ENCODE measurements around the gene FGD2. TPM values are rescaled to one million over a fixed set of nuclear protein-coding genes. Genes with fewer than 3 reads are reported as not detected.
"Not testable (repeated sequence)": the region's sequence is repeated elsewhere in the genome, so short reads cannot be mapped to it uniquely, and the experiment has no call there.

FGD2 gene
- polyA plus RNA-seq, 3 donors, result 2.1 to 2.8 (median 2.6) TPM

GRCh38 chr6:37058984-37059343, 53.5 kb downstream of the FGD2 start:
- DNase-seq, result not testable (repeated sequence)

DNA sequence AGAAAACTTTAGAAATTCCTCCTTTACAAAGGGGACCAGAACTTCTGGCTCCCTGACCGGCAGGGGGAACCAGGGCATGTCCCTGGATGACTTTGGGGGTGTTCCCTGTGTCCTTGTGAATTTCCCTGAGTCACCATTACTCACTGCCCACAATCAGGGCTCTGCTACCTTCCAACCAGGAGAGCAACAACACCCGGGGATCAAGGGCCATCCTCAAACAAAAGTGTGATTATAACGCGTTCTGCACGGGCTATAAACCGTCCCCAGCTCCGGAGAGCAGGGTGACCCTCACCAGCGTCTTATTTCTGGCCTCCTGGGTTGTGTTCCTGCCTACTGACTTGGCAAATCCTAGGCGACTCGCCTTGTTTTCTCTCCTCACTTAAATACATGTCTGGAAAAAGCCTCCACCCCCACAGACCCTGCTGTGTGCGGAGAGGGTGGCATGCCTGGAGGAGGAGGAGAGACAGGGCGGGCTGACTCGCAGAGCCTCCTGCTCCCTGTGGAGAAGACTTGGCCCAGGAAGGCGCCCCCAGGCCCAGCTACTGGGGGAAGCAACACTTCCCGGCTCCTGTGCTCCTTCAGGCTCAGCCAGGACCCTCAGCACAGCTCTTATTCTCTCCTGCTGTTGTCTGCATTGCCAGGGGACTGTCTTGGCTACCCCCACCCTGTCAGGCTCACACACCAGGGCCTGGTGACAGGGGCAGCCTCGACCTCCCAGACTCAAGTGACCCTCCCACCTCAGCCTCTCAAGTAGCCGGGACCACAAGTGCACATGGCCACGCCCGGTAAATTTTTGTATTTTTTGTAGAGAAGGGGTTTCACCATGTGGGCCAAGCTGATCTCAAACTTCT, 54.1 kb downstream of the FGD2 start:
- DNase-seq, result peak; percentile 75

GRCh38 chr6:37060195-37060559, 54.7 kb downstream of the FGD2 start:
- DNase-seq, result no peak

DNA sequence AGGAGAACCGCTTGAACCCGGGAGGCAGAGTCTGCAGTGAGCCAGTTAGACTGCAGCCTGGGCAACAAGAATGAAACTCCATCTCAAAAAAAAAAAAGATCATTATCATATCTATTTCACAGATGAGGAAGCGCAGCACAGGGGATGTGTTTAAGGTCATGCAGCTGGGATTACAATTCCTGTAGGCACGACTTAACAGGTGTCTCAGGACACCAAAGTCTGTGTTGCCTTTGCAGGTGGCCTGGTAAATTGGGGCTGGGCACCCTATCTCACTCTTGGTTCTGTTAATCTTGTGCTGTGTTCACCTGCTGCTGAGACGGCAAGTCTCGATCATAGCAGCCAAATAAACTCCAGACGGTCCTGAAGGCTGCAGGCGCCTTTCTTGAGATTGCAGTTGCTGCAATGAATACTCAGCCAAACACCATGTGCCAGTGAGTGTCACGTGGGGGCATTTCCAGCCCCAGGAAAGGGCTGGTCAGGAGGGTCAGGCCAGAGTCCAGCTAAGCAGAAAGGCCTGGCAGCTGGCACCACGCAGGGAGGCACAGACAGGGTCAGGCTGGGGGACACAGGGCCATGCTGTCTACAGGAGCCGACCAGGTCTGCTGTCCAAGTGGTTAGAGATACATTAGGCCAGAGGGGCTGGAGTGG, 55.8 kb downstream of the FGD2 start:
- DNase-seq, result no peak

- DNase-seq, result no peak
These were observed 57.0 kb downstream of the FGD2 start for GRCh38 chr6:37062424-37062823.

DNA sequence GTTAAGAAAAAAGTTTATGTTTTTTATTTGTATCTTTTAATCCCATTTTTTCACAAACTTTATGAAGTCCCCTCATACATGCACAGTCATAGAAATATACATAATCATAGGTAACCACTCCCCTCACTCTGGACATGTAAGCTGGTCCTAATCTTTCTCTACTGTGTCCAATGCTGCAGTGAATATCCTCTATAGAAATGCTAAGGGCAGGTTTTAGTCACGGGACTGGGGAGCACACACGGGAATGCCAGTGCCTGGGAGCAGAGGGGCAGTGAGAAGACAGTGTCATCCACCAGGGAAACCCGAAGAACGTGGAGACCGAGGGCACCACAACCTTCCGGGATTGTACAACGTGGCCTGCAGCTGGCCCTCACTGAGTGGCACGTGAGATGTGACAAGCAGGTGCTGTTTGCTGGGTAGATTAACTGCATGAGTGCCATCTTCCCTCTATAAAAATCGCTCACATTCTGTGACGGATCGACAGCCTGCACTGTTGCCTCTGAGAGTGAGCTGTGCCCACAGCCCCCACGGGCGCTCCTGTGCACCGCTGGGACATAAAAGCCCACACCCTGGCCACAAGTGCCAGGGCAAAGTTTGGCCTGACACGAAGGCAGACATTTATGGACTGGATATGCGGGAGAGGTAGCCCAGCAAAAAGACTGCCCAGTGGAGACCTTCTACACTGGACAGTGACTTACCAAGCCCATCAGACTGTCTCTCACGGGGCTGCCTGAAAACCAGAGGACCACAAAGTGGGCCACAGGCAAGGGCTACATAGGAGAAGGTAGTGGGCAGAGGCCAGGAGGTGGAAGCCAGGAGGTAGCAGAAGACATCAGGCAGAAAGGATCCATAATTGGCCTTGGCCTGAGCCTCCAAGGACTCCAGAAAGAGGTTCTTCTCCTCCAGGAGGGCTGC, 63.2 kb downstream of the FGD2 start:
- DNase-seq, result no peak

GRCh38 chr6:37069639-37070038, 64.2 kb downstream of the FGD2 start:
- DNase-seq, result no peak

GRCh38 chr6:37072526-37072925, 67.1 kb downstream of the FGD2 start:
- DNase-seq, result no peak

DNA sequence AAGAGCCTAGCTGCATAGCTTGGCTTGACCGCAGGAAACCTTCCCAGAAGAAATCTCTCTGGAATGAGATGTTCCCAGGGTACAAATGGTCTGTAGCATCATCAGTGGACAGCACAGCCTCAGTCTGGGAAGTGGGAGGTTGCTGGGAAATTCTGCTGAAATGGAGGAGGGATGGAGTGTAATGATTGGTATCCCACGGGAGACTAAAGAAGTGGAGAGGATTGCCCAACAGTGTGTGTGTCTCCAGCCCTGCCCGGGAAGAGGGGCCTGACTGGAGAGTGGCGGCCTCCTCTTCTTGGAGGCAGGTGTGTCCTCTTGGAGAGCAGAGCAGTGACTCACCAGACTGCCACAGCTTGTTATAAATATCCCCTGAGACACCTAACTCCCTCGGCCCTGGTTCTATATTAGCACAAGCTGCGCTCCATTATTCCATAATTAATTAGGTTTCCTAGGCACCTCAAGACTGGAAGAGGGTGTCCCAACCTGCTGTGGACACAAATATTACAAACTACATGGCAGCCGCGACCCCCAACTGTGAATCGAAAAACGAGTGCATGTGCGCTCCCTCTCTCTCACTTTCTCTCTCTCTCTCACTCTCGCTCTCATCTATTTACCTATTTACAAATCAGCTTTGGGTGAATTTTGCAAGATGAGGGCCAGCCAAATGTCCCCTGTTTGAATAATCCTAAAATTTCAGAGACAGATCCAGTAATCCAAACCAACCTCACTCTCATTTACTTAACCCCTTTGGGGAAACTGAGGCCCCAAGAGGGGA, 68.8 kb downstream of the FGD2 start:
- no peak for DNase-seq

DNA sequence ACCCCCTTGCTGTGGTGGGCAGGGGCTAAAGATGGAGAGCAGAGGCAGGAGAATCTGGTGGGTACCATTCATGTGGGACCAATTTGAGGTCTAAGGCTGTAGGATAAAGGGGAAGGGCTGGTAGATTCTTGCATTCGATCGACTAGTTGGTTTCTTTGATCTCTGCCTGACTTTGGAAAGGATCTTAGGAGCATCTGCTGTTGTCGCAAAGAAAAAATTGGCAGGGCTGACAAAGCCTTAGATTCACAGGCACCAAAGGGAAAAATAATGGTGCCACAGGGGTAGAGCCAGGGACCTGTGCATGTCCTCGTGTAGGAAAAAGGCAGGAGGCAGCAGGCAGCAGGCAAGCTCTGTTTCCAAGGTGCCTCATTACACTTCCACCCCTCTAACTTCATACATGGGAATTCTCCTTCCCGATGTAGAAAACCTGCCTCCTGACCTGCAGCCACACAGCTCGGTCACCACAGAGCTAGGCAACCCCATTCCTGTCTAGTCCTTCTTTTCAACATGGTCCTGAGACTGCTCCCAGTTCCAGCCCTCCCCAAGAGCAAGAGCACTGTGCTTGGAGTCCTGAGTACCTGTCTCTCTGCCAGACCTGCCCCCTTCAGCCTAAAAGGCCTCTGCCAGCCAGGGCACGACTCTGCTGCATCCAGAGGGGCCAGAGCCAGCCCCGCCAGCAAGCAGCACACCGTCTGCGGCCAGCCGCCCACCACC, 71.9 kb downstream of the FGD2 start:
- no peak for DNase-seq

DNA sequence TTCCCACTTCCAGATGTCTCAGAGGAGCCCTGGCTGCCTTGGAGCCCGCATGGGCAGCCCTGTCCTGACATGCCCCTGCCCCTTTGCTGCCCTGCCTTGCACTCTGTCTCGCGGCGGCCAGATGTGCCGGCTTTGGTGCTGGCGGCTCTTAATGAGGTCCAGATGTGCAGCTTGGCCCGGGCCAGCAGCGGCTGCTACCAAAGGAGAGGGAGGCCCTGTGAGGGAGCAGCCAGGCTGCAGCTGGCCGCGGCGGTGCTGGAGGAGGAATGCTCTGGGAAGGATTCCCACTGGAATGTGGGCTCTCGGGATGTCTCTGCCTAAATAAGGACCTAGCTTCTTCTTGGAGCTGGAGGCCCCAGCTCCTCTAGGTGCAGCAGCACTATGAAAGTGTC, 72.4 kb downstream of the FGD2 start:
- peak; percentile 73 for DNase-seq

Other genes starting within 250 kb of the FGD2 start
- 10 to 100 TPM; 12.3 to 14.1 (median 12.6) TPM for gene CPNE5, start 166.2 kb upstream of the FGD2 start, polyA plus RNA-seq (ENCODE audit: insufficient read length in 3 of 3)
- gene PPIL1, start 130.9 kb upstream of the FGD2 start, polyA plus RNA-seq (ENCODE audit: insufficient read length in 3 of 3), result 10 to 100 TPM; 45.4 to 57.5 (median 48.4) TPM
- 10 to 100 TPM; 39.8 to 49.7 (median 46.4) TPM for gene C6orf89, start 119.7 kb upstream of the FGD2 start, polyA plus RNA-seq (ENCODE audit: insufficient read length in 3 of 3)
- 1 to 10 TPM in 2 of 3 donors, under 1 TPM in 1; 0.45 to 2.5 (median 2.1) TPM for gene PI16, start 50.9 kb upstream of the FGD2 start, polyA plus RNA-seq (ENCODE audit: insufficient read length in 3 of 3)
- gene MTCH1, start 19.5 kb upstream of the FGD2 start, polyA plus RNA-seq (ENCODE audit: insufficient read length in 3 of 3), result 100 to 1,000 TPM; 156 to 182 (median 173) TPM
- 10 to 100 TPM; 22.2 to 24.0 (median 23.7) TPM for gene PIM1, start 164.5 kb downstream of the FGD2 start, polyA plus RNA-seq (ENCODE audit: insufficient read length in 3 of 3)